Effector CD4-positive, alpha-beta T cell (primary cell): ENCODE results near the gene ARHGEF10L.

Experiments
- DNase-seq: peaks from one replicate; pipeline ENCODE4 v3.0.0-alpha.2; 2020

ARHGEF10L gene

DNA sequence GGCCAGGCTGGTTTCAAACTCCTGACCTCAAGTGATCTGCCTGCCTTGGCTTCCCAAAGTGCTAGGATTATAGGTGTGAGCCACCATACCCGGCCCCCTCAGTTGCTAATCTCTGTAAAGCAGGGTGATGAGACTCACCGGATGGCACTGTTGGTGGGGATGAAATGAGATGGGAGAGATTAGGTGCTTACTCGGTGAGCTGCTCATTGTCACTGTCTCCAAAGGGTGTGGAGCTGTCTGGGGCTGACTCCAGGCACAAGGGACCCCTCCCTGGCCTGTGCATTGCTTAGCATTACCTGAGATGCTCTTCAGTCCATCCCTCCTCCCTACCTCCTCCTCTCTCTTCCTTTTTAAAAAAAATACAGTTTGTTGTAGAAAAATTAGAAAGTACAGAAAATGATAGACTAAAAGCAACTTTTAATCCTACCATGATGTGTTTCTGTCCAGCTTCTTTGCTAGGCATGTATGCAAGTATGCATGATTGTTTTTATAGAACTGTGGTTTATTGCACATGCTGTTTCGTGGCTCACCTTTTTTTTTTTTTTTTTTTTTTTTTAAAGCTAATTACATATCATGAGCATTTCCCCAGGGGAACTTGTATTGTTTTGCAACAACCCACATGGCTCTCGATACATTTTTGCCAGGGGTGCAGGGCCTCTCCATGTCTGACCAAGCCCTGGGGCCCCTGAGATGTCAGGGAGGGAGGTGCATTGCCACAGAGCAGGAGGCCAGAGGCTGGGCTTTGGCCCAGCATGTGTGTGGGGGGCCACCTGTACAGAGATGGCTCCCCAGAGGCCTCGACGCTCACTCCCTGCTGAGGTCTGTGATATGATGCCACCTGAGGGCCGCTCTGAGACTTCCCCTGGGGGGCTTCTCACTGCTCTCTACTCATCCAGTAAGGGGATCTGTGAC, 55.4 kb downstream of the ARHGEF10L start:
- DNase-seq = no peak

DNA sequence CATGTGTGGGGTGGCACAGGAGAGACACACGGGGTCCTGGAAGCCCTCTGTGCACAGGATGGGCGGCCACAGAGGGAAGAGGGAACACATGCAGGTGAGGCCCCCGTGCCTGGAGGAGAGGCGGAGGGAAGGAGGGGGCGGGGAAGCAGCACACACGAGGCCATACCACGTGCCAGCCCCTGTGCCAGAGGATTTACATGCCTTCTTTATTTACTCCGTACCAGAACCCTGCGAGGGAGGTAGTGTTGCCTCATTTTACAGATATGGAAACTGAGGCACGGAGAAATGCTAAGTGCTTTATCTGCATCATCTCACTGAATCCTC, 56.1 kb downstream of the ARHGEF10L start:
- no peak for DNase-seq

DNA sequence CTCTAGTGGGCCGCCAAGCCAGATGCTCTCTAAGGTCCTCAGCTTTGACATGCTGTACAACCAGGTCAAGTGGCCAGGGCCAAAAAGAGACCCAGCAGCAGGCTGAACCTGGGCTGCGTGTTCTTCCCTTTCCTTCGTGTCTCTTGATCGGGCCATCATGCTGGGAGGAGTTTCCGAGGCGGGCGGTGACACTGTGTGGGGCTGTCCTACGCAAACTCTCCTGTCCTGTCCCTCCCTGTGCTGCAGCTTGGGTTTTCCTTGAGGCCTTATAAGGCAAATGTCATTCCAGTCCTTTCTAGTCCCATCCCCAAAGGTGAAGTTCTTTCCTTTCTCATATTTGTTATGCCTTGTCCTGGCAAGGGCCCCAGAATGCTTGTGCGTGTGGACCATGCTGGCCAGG, 56.7 kb downstream of the ARHGEF10L start:
- DNase-seq = no peak

DNA sequence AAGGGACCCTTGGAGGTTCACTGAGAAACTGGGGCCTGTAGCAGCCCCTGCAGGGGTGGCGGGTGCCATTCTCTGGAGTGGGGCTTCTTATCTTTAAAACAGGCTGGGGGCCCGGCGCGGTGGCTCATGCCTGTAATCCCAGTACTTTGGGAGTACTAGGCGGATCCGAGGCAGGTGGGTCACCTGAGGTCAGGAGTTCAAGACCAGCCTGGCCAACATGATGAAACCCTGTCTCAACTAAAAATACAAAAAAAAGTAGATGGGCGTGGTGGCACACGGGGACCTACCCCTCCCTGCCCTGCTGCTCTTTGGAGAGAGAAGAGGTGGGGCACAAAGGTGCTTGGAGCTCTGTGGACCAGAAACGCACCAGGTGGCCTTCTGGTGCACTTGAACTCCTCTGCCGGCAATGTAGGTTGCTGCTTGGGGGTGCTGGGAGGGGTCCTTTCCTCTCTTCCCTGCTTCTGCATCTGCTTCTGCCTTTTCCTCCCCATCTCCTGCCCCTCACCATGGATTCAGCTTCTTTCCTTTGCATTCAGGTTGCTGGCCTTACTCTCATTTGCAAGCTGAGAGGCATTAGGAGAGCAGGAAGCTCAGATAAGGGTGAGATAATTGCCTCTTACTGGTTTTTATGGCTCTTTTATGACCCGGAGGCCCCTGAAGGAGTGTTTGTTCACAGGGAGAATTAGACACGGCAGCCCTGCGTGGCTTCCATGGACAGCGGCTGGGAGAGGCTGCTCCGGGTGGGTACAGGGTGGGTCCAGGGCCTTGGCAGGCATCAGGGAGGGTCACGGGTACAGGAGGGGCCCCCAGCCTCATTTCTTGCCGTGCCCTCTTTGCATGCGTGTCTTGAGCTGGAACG, 57.4 kb downstream of the ARHGEF10L start:
- no peak for DNase-seq

DNA sequence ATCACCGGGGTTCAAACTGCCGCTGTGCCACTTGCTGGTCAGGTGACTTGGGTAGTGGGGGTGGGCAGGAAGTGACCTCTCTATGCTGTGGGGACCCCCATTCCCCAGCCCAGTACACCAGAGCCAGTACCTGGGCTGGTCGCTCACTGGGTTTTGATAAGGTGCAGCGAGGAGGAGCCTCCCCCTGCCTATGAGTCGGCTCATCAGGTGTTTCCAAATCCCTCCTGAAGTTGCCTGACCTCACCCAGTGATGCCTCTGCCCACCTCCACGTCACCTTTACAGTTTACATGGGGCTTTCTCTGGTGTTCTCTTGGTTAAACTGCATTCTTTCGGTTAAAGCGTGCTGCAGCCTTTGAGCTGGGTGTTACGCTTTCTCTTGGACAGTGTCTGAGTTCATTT, 58.2 kb downstream of the ARHGEF10L start:
- DNase-seq = no peak

DNA sequence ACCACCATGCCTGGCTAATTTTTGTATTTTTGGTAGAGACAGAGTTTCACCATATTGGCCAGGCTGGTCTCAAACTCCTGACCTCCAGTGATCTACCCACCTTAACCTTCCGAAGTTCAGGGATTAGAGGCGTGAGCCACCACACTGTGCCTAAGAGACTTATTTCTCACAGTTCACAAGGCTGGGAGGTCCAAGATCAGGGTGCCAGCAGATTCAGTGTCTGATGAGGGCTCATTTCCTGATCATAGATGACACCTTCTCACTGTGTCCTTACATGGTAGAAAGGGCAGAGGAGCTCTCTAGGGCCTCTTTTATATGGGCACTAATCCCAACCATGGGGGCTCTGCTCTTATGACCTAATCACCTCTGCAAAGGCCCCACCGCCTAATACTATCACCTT, 58.8 kb downstream of the ARHGEF10L start:
- no peak for DNase-seq

DNA sequence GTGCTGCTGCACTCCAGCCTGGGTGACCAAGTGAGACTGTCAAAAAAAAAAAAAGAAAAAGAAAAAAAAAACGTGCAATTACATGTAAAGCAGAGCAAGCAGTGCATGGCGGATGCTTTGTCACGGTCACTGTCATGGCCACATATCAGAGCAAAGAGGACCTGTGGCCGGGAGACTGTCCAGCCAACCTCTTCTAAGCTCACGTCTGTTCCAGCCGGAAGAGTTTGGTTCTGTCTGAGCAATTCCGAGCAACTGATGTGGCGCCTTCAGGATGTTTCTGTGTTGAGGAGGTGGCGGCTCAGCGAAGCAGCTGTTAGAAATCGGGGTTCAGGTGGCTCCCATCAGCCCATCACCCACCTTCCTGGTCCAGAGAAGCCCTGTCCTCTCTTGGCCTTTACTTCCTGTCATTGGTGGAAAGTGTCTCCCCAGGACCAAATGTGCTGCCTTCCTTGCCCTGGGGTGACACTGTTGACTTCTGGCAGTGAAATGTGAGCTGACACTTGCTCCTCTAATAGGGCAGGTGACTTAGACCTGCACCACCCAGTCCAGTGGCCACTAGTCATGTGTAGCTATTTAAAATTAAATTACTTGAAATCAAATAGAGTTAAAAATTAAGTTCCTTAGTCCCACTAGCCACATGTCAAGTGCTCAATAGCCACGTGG, 59.9 kb downstream of the ARHGEF10L start:
- DNase-seq = no peak

DNA sequence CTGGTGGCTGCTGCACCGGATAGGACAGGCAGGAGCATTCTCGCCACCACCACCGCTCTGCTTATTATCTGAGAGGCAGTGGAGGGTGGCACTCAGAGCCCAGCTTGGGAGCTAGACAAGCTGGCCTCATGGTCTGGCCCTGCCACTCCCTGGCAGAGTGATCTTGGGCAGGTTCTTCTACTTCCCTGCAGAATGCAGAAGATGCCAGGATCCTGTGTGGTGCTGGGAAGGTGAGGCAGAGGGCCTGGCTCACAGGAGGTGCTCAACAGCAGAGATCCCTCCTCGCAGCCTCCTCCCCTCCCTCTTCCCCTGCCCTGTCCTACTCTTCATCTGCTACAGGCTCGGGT, 60.4 kb downstream of the ARHGEF10L start:
- no peak for DNase-seq

DNA sequence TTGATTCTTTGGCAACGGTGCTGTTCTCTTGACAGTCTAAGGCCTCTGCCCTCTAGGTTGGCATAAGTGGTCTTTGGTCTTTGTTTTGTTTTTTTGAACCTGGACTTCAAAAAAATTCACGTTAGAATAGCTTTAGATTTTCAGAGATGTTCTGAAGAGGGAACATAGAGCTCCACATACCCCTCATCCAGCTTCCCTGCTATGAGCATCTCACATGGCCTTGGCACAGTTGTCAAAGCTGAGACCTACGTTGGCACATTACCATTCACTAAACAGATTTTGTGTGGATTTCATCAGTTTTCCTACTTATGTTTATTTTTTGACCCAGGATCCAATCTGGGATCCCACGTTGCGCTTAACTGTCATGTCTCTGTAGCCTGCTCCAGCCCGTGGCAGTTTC, 60.8 kb downstream of the ARHGEF10L start:
- no peak for DNase-seq

DNA sequence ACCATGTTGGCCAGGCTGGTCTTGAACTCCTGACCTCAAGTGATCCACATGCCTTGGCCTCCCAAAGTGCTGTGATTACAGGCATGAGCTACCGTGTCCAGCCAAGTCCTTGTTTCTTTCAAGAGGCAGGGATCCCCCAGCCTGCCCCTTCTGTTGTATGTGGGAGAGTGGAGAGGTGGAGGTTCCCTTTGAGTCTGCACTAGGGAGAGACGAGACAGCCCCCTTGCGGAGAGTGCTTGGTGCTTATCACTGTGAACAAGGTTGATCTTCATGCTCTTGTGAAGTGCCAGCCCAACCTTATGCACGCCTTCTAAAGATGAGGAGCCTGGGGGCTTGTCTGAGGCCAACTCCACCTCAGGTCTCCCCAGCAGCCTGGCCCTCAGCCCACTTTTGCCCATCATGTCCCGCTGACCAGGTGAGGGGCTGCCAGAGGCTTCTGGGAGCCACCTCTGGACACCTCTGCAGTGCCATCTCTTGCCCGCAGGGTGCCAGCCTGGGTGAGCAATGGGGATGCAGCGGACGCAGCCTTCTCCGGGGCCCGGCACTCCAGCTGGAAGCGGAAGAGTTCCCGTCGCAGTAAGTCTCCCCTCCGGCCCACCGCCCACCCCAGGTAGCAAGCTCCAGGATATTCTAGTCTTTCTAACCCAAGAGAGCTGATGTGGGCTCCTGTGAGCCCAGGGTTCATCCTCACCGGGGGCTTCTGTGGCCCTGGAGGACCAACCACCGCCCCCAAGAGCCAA, 62.3 kb downstream of the ARHGEF10L start:
- no peak for DNase-seq

DNA sequence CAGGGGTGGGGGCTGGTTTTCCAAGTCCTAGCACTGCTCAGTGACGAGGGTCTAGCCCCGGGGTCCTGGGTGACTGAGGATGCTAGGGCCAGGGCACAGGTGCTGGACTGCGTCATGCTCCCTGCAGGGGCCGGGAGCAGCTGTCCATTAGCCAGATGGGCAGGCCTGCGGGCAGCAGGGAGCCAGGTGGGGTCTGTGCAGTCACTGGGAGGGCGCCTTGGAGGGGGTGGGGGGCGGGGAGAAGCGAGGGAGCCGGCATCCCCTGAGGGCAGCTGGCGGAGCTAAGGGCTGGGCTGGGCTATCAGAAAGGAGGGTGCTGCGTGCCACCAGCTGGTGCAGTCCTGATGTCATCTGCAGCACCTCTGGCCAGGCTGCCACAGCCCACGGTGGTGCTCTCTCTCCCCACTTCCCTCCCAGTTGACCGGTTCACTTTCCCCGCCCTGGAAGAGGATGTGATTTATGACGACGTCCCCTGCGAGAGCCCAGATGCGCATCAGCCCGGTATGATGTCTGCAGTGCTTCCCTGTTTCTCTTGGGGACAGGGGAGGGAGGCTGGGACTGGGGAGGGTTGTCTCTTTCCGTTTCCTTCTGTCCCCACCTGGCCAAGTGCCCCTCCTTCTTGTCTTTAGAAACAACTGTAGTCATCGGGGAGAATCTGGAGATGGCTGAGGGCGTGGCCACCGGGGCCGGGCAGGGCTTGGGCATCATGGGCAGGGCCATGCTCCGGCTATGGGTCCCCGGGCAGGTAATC, 63.8 kb downstream of the ARHGEF10L start:
- no peak for DNase-seq

DNA sequence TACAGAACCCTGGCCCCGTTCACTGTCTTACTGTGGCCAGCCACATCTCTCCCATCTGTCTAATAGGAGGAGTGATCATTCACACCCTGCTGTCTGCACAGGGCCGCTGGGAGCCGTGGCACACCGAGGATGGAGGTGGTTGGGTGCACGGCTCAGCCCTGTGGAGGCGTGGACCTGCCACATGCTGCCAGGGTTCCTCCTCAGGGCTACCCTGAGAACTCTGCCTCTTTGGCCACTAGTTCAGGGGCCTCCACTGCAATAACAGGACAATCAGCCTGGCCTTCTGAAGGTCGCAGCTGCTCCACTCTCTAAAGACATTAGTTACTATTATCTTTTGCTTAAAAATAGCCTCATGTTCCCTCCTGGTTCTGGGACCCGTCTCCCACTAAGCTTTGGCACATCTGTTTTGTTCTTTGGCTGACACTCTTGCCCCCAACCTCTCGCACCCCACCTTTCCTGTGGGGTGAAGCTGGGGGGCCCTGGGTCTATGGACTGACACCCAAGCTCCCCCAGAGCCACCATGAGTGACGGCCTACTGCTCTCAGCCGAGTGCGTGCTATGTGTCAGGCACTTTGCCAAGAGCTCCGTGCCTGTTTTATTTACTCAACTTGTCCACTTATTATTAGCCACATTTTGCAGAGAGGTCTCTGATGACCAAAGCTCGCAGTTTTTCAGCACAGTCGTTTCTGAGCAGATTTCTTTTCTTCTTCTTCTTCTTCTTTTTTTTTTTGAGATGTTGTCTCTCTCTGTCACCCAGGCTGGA, 66.3 kb downstream of the ARHGEF10L start:
- no peak for DNase-seq

DNA sequence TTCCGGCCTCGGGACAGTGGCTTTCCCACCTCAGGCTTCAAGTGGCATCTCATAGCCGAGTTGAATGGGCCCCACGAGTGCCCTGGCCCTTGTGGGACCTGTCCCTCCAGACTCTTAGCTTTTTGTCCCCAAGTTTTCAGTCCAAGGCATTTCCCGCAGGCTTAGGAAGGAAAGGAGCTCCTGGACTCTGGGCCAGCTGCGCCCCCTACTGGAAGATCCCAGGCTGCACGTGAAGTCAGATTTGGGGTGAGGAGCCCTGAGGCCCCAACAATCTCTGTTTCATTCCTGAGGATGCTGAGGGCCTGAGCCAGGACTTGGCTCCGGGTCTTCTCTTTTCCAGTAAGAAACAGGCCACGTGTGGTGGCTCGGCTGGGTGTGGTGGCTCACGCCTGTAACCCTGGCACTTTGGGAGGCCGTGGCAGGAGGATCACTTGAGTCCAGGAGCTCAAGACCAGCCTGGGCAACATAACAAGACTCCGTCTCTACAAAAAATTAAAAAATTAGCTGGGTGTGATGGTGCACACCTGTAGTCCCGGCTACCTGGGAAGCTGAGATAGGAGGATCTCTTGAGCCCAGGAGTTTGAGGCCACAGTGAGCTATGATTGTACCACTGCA, 67.4 kb downstream of the ARHGEF10L start:
- DNase-seq = no peak

DNA sequence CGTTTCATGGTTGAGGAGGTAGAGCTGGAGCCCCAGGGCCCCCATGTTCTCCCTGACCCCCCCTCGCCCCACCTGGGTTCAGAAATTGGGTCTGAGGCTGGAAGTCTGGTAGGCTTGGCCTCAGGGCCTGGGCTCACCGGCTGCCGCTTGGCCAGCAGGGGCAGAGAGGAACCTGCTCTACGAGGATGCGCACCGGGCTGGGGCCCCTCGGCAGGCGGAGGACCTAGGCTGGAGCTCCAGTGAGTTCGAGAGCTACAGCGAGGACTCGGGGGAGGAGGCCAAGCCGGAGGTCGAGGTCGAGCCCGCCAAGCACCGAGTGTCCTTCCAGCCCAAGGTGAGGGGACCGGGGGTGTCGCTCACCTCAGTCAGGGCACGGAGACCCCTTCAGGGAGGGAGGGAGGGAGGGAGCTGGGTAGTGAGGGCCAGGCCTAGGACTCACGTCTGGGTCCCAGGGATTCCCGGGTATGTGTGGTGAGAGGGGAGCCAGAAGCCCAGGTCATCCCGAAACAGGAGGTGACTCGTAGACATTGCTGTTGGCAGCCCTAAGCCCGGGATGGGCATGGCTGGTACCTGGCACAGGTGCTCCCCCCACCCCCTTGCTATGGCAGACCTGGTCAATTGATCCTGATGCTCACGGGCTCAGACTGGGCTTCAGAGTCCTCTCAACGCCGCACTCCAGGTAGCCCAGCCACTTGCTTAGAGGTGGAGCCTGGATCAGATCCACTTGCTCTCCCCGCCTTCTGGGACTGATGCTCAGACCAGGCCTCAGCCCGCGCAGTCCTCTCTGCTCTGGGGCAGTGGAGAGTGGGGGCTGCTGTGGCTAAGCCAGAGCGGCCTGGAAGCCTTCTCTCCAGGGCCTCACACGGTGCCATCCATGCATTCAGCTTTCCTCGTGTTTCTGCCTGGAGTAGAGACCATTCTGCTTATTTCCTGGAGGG, 68.4 kb downstream of the ARHGEF10L start:
- DNase-seq = no peak

DNA sequence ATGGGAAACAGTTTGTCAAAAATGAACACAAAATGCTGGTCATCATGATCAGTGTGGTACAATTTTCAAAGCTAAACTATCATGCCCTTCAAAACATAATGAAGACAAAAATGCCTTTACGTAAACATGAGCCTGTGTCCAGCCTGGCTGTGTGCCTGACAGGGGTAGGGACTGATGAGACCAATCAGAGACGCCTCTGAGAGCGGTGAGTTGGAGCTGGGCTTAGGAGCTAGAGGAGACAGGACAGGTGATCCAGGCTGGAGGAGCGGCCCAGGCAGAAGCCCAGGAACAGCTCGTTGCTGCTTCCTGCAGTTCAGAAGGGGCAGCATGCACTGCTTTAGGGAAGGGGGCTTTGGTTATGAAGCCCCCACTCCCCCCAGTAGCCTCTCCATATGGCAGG, 70.0 kb downstream of the ARHGEF10L start:
- DNase-seq = no peak

DNA sequence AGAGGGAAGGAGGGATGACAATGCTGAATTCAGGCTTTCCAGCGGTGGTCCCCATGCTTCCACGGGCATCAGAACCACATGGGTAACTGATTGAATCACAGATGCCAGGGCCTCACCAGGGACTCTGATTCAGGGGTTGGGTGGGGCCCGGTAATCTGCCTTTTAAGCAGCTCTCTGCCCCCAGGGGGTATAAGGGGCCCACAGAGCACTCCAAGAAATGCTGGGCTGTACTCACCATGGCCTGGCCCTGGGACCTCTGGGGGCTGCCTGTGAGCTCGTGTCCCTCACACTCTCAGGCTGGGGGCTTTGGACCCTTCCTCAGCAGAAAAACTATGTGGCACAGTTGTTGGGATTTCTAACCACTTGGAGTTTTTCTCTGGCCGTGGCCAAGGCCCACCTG, 70.6 kb downstream of the ARHGEF10L start:
- no peak for DNase-seq

DNA sequence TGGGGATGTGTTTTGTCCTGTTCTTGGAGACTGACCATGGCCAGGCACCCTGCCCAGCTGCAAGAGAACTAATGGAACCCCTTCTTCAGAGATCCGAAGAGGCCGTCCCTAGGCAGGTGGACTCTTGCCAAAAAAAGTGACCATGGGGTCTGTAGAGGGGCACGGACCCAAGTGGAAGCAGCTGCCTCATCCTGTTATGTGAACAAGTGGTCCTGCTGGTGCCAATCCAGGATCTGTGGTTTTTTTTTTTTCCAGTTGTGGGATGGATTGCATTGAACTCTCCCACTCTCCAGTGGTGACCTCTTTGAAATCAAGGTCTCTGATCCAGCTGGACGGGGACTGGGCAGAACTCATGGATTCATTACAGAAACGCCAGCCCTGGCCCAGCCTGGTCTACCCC, 71.2 kb downstream of the ARHGEF10L start:
- DNase-seq = no peak

DNA sequence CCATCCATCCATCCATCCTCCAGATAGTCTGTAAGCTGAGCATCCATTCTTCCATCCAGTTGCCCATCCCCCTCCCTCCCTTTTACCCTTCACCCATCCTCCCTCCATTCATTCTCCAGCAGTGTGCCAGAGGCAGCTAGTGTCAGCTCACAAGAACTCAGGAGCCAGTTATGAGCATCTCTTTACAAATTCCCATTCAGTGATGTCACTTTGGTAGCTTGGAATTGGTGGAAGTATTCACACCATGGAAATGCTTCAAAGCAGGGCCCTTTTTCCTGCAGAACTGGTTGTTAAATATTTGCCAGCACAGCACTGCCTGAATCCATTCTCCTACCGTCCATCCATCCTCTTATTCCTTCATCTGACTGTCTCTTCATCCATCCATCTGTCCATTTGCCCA, 72.5 kb downstream of the ARHGEF10L start:
- no peak for DNase-seq

DNA sequence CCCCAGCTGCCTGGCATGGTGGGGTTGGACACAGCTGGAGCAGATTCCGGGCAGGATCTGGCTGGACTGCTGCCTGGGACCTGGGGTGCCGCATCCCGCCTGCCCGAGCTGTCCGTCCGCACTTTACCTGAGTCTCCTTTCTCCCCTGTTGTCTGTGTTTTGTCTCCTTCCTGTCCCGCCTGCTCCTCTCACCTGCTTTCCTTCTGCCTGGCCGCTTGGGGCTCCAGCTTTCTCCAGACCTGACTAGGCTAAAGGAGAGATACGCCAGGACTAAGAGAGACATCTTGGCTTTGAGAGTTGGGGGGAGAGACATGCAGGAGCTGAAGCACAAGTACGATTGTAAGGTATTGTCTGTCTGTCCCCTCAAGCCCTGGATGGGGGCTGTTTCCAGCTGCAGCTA, 73.3 kb downstream of the ARHGEF10L start:
- DNase-seq = no peak

DNA sequence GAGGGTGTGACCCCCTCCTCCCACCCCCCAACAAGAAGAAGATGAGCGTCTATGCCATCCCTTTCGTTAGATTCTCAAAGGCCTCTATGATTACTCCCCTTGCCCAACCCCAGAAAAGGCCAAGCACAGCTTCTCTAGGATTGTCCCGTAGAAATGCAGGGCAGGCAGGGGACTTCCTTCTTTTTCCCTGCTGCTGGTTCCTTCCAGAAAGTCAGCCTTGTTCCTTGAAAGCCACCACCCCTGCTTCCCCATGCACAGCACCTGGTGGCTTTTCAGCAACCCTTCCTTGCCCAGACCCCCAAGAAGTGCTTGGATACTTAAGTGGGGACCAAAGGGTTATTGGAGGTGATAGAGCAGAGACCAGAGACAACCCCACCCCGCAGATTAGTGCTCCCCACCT, 75.1 kb downstream of the ARHGEF10L start:
- DNase-seq = no peak
